Suppressor macrophage (primary cell): ENCODE results near the gene ANKFY1.

ENCODE experiments used
- DNase-seq, 4 experiments: peaks; one replicate each; pipeline ENCODE4 v3.0.0-alpha.2; 2020 to 2022

ANKFY1 gene

GRCh38 chr17:4118015-4118743, 145.6 kb downstream of the ANKFY1 start:
- DNase-seq: peak; percentile 42 to 62 (median 56)

- no peak for DNase-seq
These were observed 147.3 kb downstream of the ANKFY1 start for GRCh38 chr17:4116516-4116915.
